ENCODE results near the gene RECQL5.
A peak's percentile ranks its signal among the peaks of the same experiment; 100 is the strongest.

The RECQL5 gene

GRCh38 chr17:75666959-75667790 lies at the start of gene RECQL5, which contains the start of gene SAP30BP:
TSS of gene RECQL5 (minus strand) at chr17:75667154. CDS start at chr17:75666557, 597 bp downstream.
TSS of gene SAP30BP (plus strand) at chr17:75667338. CDS start at chr17:75667373, 35 bp downstream.
- DNase-seq (ENCODE audit: low read depth, low spot score) = peak; percentile 97

- no peak for DNase-seq (ENCODE audit: low read depth, low spot score)
Observed at GRCh38 chr17:75712446-75712845, 45.5 kb upstream of the RECQL5 start.

GRCh38 chr17:75707079-75707571 lies 40.2 kb upstream of the RECQL5 start:
- peak; percentile 66 for DNase-seq (ENCODE audit: low read depth, low spot score)

- DNase-seq (ENCODE audit: low read depth, low spot score) = no peak
Observed at GRCh38 chr17:75706042-75706728, 39.2 kb upstream of the RECQL5 start.

GRCh38 chr17:75704963-75705875 lies 38.3 kb upstream of the RECQL5 start:
- no peak for DNase-seq (ENCODE audit: low read depth, low spot score)

- no peak for DNase-seq (ENCODE audit: low read depth, low spot score)
Observed at GRCh38 chr17:75703591-75703990, 36.6 kb upstream of the RECQL5 start.

- DNase-seq (ENCODE audit: low read depth, low spot score) = no peak
Observed at GRCh38 chr17:75703191-75703590, 36.2 kb upstream of the RECQL5 start.

GRCh38 chr17:75701288-75701687 lies 34.3 kb upstream of the RECQL5 start:
- DNase-seq (ENCODE audit: low read depth, low spot score) = no peak

GRCh38 chr17:75698659-75699058 lies 31.7 kb upstream of the RECQL5 start:
- no peak for DNase-seq (ENCODE audit: low read depth, low spot score)

GRCh38 chr17:75697651-75698291 lies 30.8 kb upstream of the RECQL5 start:
- DNase-seq (ENCODE audit: low read depth, low spot score) = no peak

- DNase-seq (ENCODE audit: low read depth, low spot score) = no peak
Observed at GRCh38 chr17:75695830-75696271, 28.9 kb upstream of the RECQL5 start.

- no peak for DNase-seq (ENCODE audit: low read depth, low spot score)
Observed at GRCh38 chr17:75695141-75695829, 28.3 kb upstream of the RECQL5 start.

- DNase-seq (ENCODE audit: low read depth, low spot score) = no peak
Observed at GRCh38 chr17:75694536-75694935, 27.6 kb upstream of the RECQL5 start.

- peak; percentile 92 for DNase-seq (ENCODE audit: low read depth, low spot score)
Observed at GRCh38 chr17:75693500-75694481, 26.8 kb upstream of the RECQL5 start.

GRCh38 chr17:75692976-75693375 lies 26.0 kb upstream of the RECQL5 start:
- DNase-seq (ENCODE audit: low read depth, low spot score) = no peak

- DNase-seq (ENCODE audit: low read depth, low spot score) = no peak
Observed at GRCh38 chr17:75691801-75692626, 25.1 kb upstream of the RECQL5 start.

- DNase-seq (ENCODE audit: low read depth, low spot score) = no peak
Observed at GRCh38 chr17:75691371-75691791, 24.4 kb upstream of the RECQL5 start.

GRCh38 chr17:75689441-75689873 lies 22.5 kb upstream of the RECQL5 start:
- DNase-seq (ENCODE audit: low read depth, low spot score) = no peak
